Tibial nerve (tissue), 4 donors: ENCODE results near the gene SUPT3H.

Experiments
- CTCF ChIP-seq, 5 experiments: fragments of 200-600 bp in 3 of 5; fragments of 450-650 bp in 2 of 5; sonication (generic) in 3 of 5; IDR thresholded peaks; one replicate each; pipeline ENCODE4 v1.5.1; 2016 to 2019; ENCODE audit warnings: antibody characterized with exemption in 5 of 5, mild to moderate bottlenecking in 3 of 5, moderate library complexity in 2 of 5
- EP300 ChIP-seq, 2 donors: sonication (generic); formaldehyde crosslinking; IDR thresholded peaks; one replicate each; pipeline ENCODE4 v1.6.1; 2017; ENCODE audit warnings: antibody characterized with exemption in 2 of 2, mild to moderate bottlenecking in 1 of 2
- POLR2A ChIP-seq, 2 donors: fragments of 450-650 bp; IDR thresholded peaks; one replicate each; pipeline ENCODE4 v1.6.1; 2017; ENCODE audit warnings: antibody characterized with exemption in 2 of 2, mild to moderate bottlenecking in 2 of 2, moderate library complexity in 2 of 2

GRCh38 chr6:44974511-44974910, 403.2 kb downstream of the SUPT3H start:
- TF ChIP-seq CTCF (IDR thresholded peaks at IDR 0.05) (no peak), EP300 (IDR thresholded peaks at IDR 0.05) (no peak), POLR2A (IDR thresholded peaks at IDR 0.05) (no peak)
